Skeletal muscle tissue (tissue), 4 donors: ENCODE data around the gene CACNA2D3. TPM values are rescaled to one million over a fixed set of nuclear protein-coding genes. Genes with fewer than 3 reads are reported as not detected.

Experiments
- H3K27ac ChIP-seq: one replicate; pipeline ENCODE4 v1.7.0; 2013; ENCODE audit warnings: mild to moderate bottlenecking, low read depth, low read length, inconsistent platforms
- H3K27me3 ChIP-seq, 3 donors: one replicate each; pipeline ENCODE4 v1.7.0; 2013; ENCODE audit warnings: low read length in 3 of 3; ENCODE audit not compliant: control insufficient read depth in 3 of 3, insufficient read depth in 3 of 3
- H3K36me3 ChIP-seq, 3 donors: one replicate each; pipeline ENCODE4 v1.7.0; 2013; ENCODE audit warnings: low read length in 3 of 3; ENCODE audit not compliant: control insufficient read depth in 3 of 3, insufficient read depth in 3 of 3
- H3K4me1 ChIP-seq, 3 donors: one replicate each; pipeline ENCODE4 v1.7.0; 2013; ENCODE audit warnings: low read length in 3 of 3, mild to moderate bottlenecking in 3 of 3; ENCODE audit not compliant: control insufficient read depth in 3 of 3, insufficient read depth in 3 of 3
- H3K4me3 ChIP-seq, 3 donors: one replicate each; pipeline ENCODE4 v1.7.0; 2013; ENCODE audit warnings: low read length in 3 of 3
- H3K9ac ChIP-seq, 3 donors: one replicate each; pipeline ENCODE4 v1.7.0; 2013; ENCODE audit warnings: low read length in 3 of 3, mild to moderate bottlenecking in 3 of 3, moderate library complexity in 2 of 3, low read depth in 1 of 3
- H3K9me3 ChIP-seq, 3 donors: one replicate each; pipeline ENCODE4 v1.7.0; 2013; ENCODE audit warnings: low read length in 3 of 3; ENCODE audit not compliant: control insufficient read depth in 3 of 3
- total RNA-seq: library from RNA; depleted of rRNA; stranded (reverse); fragments of >200 nt; gene quantifications from one replicate; pipeline ENCODE4 v1.2.3, GENCODE V29; 2014
- donor health status: Osteomylitis.

Gene CACNA2D3
- total RNA-seq, 1 donor from 2014 or later, result 3.1 TPM

DNA sequence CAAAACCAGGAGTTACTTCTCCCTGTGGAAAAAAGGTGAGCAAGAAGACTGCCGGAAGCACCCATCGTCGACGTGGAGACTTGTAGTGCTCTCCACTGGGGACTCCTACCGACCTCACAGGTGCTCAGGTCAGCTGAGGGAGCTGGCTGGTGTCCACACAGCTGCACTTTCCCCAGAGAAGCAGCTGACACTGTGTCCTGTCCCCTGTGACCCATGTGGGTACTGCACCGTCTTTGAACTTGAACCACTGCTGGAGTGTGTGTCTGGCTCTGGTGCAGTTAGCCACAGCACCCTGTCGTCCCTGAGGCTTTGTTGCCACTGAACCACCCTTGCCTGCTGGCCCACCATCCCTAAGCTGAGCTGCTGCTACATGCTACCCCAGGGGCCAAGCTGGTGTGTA, 270.8 kb downstream of the CACNA2D3 start:
- Histone ChIP-seq H3K9me3 (peaks cover 0 to 5% (median 0%) of the 10 kb centered on the region in 3 donors), H3K4me3 (no peak overlapping the region), H3K36me3 (no peaks in the 10 kb centered on the region)

DNA sequence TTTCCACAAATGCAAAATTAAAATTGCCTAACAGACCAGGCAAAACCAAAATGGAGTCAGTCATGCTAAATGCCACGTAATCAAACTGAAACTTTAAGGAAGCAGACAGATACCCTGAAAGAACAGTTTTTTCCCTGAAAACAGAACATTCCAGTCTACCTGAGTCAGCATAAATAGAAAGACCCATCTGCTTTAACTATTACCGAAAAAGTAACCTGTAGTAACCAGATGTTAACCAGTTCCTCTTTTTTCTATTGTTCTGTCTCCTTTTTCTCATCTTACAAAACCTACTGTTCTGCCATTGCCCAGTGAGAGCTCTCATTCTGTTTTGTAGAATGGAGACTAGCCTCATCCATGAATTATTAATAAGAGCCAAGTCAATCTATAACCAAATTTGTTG, 286.0 kb downstream of the CACNA2D3 start:
- no peak overlapping the region for H3K4me3 ChIP-seq
- no peaks in the 10 kb centered on the region for H3K9me3 ChIP-seq
- H3K27me3 ChIP-seq, result no peaks in the 10 kb centered on the region
- no peaks in the 10 kb centered on the region for H3K4me1 ChIP-seq
- no peak overlapping the region for H3K9ac ChIP-seq
- H3K27ac ChIP-seq, result no peak overlapping the region
- no peaks in the 10 kb centered on the region for H3K36me3 ChIP-seq

More for the DNA sequence above, 270.8 kb downstream of the CACNA2D3 start:
- Histone ChIP-seq H3K27me3 (no peaks in the 10 kb centered on the region), H3K27ac (no peak overlapping the region), H3K4me1 (no peaks in the 10 kb centered on the region), H3K9ac (no peak overlapping the region)

DNA sequence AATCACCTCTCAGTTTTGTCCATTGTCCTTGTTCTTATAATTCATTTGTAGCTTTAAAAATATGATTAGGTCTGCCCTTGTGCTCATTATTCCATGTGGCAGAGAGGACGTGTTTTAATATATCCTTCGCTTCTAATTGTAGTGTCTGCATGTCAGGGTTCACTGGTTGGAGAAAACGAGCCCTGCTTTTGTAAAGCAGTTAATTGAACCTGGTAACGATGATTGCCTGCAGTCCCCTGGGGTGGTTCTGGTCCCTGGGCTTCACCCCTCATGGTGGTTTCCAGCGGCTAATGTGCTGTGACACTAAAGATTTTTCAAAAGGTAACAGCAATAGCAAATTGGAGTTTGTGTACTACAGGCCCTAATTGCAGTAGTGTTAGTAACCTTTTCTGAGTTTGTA, 299.6 kb downstream of the CACNA2D3 start:
- H3K36me3 ChIP-seq, result no peaks in the 10 kb centered on the region
- H3K27ac ChIP-seq, result no peak overlapping the region
- H3K27me3 ChIP-seq, result peaks cover 0 to 2% (median 0%) of the 10 kb centered on the region in 3 donors
- no peaks in the 10 kb centered on the region for H3K4me1 ChIP-seq
- H3K9ac ChIP-seq, result no peak overlapping the region
- no peaks in the 10 kb centered on the region for H3K9me3 ChIP-seq
- H3K4me3 ChIP-seq, result no peak overlapping the region

DNA sequence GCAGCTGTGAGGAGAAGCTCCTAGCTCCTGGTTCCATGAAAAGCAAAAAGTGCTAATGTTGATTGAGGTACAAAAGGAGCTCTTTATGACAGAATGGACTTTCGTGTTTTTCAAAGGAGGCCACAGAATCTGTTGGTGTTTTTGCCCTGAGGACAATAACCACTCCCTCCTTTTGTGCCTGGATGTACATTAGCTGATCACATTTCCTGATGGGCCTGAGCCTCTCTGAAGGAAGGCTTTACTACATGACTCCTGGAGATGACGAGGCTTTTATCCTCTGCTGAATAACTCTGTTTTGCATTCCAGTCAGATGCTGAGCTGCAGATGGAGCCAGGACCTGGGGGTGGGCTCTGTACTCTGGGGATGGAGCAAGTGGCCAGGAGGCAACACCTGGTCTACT, 301.9 kb downstream of the CACNA2D3 start:
- Histone ChIP-seq H3K27ac (no peak overlapping the region), H3K4me3 (no peak overlapping the region), H3K36me3 (no peaks in the 10 kb centered on the region), H3K4me1 (no peaks in the 10 kb centered on the region), H3K27me3 (peaks cover 0 to 2% (median 0%) of the 10 kb centered on the region in 3 donors), H3K9me3 (no peaks in the 10 kb centered on the region), H3K9ac (no peak overlapping the region)

DNA sequence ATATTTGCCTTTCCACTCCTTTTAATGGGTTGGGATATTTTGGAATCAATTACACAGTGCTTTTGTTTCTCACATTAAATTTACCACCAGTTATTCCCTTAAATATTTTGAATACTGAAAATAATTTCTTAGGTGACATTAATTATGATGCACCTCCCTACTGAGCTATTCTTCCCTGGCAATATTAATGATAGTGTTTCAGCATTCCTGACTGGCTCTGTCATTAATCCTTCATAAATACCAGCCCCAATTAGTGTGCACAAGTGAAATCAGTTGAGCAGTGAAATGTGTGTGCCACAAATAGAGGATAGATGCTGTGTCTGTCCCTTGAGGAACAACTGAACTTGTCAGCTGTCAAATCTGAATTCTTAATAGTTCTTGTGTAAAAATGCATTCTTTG, 304.0 kb downstream of the CACNA2D3 start:
- no peaks in the 10 kb centered on the region for H3K27me3 ChIP-seq

DNA sequence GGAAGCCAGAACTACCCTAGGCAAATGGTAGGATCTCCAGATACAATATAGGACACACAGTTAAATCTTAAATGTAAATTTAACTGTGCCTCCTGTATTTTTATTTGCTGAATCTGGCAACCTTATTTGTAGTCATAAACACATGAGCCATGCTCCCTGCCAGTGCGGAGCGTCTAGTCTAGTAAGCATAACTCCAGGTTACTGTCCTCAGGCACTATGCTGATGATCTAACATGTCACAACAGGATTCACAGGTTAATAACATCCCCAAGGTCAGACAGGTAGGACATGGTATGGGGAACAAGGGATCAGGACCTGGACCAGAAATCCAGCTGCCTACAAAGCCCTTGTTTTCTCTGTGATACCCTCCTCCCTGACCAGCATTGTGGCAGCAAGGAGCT, 305.1 kb downstream of the CACNA2D3 start:
- H3K9ac ChIP-seq, result no peak overlapping the region
- H3K27me3 ChIP-seq, result no peaks in the 10 kb centered on the region

More for the DNA sequence above, 304.0 kb downstream of the CACNA2D3 start:
- Histone ChIP-seq H3K9ac (no peak overlapping the region), H3K36me3 (no peaks in the 10 kb centered on the region), H3K27ac (no peak overlapping the region), H3K4me1 (no peaks in the 10 kb centered on the region), H3K4me3 (no peak overlapping the region), H3K9me3 (no peaks in the 10 kb centered on the region)

DNA sequence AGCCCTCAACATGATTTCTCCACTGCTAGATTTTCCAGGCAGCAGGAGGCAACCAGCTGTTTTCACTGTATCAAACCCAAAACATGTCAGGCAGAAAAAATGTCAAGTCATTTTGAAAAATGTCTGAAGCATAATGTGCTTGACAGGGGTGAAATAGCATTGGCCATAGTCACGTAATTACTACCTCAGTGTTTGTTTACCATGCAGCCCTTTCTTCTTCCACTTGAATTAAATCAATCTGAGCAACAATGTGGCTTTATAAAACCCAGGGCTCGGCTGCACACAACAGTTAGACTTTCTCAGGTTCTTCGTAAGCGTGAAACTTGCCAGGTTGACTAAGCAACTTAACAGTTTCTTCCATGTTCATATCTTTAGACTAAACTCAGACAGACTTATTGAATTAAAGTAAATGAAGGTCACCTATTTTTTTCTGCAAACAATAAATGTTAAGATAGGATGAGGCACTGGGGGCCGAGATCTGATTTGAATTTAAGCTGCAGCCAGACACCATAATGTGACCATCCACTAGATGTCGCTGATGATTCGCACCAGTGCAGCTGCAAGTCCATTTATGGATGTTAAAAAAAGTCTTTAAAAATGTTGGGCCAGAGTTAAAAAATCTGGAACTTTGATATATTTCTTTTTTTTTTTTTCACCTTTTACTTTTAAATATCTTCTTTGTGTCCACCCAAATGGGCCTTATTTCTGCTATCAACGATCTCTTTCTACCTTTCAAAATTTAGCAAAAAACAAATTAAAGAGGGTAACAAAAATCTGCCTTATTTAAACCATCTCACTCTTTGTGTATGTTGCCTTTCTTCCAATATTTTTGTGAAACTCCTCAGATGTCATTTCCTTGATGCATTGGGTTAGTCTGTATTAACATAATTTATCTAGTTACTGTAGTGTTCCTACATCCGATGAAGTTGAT, 305.9 kb downstream of the CACNA2D3 start:
- Histone ChIP-seq H3K27me3 (no peaks in the 10 kb centered on the region), H3K4me1 (no peaks in the 10 kb centered on the region), H3K36me3 (no peaks in the 10 kb centered on the region), H3K4me3 (no peak overlapping the region), H3K27ac (no peak overlapping the region), H3K9ac (no peak overlapping the region), H3K9me3 (no peaks in the 10 kb centered on the region)

More for the DNA sequence above, 305.1 kb downstream of the CACNA2D3 start:
- Histone ChIP-seq H3K27ac (no peak overlapping the region), H3K9me3 (no peaks in the 10 kb centered on the region), H3K4me3 (no peak overlapping the region), H3K4me1 (no peaks in the 10 kb centered on the region), H3K36me3 (no peaks in the 10 kb centered on the region)

DNA sequence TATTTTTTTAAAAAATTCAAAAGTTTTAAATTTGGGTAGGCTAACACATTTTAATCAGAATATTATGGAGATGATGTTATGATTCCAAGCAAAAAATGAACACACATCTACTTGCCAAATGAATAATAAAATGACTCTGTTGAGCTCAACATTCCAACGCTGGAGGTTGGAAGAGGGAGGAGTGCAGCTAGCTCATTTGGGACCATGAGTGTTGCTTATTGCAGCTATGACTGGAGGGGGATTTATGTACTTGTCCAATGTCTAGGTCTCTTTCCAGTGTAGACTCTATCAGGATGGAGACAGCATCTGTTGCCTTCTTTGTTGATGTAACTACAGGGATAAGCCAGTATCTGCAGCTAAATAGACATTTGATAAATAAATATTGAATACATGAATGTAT, 310.6 kb downstream of the CACNA2D3 start:
- no peak overlapping the region for H3K4me3 ChIP-seq
- H3K9ac ChIP-seq, result no peak overlapping the region
- no peak overlapping the region for H3K27ac ChIP-seq
- H3K27me3 ChIP-seq, result no peaks in the 10 kb centered on the region
- H3K4me1 ChIP-seq, result no peaks in the 10 kb centered on the region
- H3K36me3 ChIP-seq, result no peaks in the 10 kb centered on the region
- H3K9me3 ChIP-seq, result no peaks in the 10 kb centered on the region

DNA sequence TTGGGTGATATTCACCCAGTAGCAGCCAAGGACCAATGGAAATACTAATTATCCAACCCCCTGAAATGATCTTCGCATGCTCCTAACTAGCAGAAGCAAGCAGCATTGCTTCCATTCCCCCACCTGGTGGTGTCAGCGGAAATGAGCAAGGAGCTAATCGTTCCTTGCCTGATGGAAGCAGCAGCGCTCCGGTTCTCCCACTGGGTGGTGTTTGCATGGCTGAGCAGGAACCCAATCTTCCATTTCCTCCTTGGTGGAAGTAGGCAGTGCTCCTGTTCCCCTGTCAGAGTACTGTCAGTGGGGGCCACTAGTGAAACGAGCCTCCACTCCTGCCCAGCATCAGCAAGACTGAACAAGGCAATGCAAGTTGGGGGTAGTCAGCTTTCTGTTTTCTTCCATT, 311.5 kb downstream of the CACNA2D3 start:
- no peak overlapping the region for H3K9ac ChIP-seq
- no peaks in the 10 kb centered on the region for H3K36me3 ChIP-seq
- no peaks in the 10 kb centered on the region for H3K4me1 ChIP-seq
- H3K27ac ChIP-seq, result no peak overlapping the region
- no peaks in the 10 kb centered on the region for H3K9me3 ChIP-seq
- H3K4me3 ChIP-seq, result no peak overlapping the region
- no peaks in the 10 kb centered on the region for H3K27me3 ChIP-seq

DNA sequence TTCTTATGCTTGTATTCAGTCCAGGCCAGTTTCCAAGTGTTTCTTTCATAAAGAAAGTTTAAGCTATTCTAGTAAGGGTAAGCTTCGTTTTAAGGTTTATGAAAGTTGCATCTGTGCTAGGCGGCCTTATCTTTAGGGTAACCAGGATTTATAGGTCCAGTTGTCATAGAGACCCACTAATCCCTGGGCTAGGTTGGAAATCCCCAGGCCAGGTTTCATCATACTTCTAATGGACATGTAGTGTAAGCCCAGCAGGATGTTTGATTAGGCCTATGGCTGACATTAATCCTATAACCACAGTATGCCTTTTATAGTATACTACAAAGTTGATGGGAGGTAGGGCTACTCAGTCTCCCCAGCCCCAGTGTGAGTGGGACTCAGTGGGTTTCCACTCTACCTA, 312.4 kb downstream of the CACNA2D3 start:
- no peak overlapping the region for H3K9ac ChIP-seq
- no peaks in the 10 kb centered on the region for H3K4me1 ChIP-seq
- H3K27ac ChIP-seq, result no peak overlapping the region
- no peaks in the 10 kb centered on the region for H3K9me3 ChIP-seq
- H3K4me3 ChIP-seq, result no peak overlapping the region
- H3K36me3 ChIP-seq, result no peaks in the 10 kb centered on the region
- no peaks in the 10 kb centered on the region for H3K27me3 ChIP-seq
